Memory B cell (primary cell): ENCODE measurements around the gene SDHC.

ENCODE experiments used
- ATAC-seq: fragments of 150-1000 bp; cut with Tn5 transposase; 2 replicates; pipeline ENCODE4 v1.10.0; 2021; ENCODE audit warnings: low read depth, mild to moderate bottlenecking, moderate library complexity
- DNase-seq, 2 donors: peaks; one replicate each; pipeline ENCODE4 v3.0.0; 2022; ENCODE audit warnings: low spot score in 2 of 2
- H3K27ac Mint-ChIP-seq: one replicate; pipeline ENCODE4 v1.8.0; 2022; ENCODE audit warnings: mild to moderate bottlenecking, moderate library complexity, mixed read lengths
- H3K27me3 Mint-ChIP-seq: one replicate; pipeline ENCODE4 v1.8.0; 2022; ENCODE audit warnings: mixed read lengths
- H3K36me3 Mint-ChIP-seq: one replicate; pipeline ENCODE4 v1.8.0; 2022; ENCODE audit warnings: mild to moderate bottlenecking, mixed read lengths
- H3K4me1 Mint-ChIP-seq: one replicate; pipeline ENCODE4 v1.8.0; 2022; ENCODE audit warnings: mixed read lengths
- H3K4me3 Mint-ChIP-seq: one replicate; pipeline ENCODE4 v1.8.0; 2022; ENCODE audit warnings: mild to moderate bottlenecking, moderate library complexity, mixed read lengths
- H3K9me3 Mint-ChIP-seq: one replicate; pipeline ENCODE4 v1.8.0; 2022; ENCODE audit warnings: mixed read lengths

SDHC gene

GRCh38 chr1:161333166-161333565 lies 19.0 kb downstream of the SDHC start:
- Mint-ChIP-seq H3K4me1 (no peaks in the 10 kb centered on the region), H3K9me3 (no peaks in the 10 kb centered on the region), H3K27me3 (no peaks in the 10 kb centered on the region), H3K4me3 (no peak overlapping the region), H3K27ac (no peak overlapping the region), H3K36me3 (peaks cover 41% of the 10 kb centered on the region)
- no peak for DNase-seq
- no peak for ATAC-seq

GRCh38 chr1:161335796-161336195 lies 21.6 kb downstream of the SDHC start:
- no peak for DNase-seq
- Mint-ChIP-seq H3K9me3 (no peaks in the 10 kb centered on the region), H3K4me3 (no peak overlapping the region), H3K4me1 (no peaks in the 10 kb centered on the region), H3K36me3 (peaks cover 36% of the 10 kb centered on the region), H3K27ac (no peak overlapping the region), H3K27me3 (no peaks in the 10 kb centered on the region)
- no peak for ATAC-seq

GRCh38 chr1:161342177-161342576 lies 28.0 kb downstream of the SDHC start:
- Mint-ChIP-seq H3K27ac (no peak overlapping the region), H3K4me1 (peaks cover 3% of the 10 kb centered on the region), H3K4me3 (no peak overlapping the region), H3K36me3 (peaks cover 16% of the 10 kb centered on the region), H3K27me3 (no peaks in the 10 kb centered on the region), H3K9me3 (no peaks in the 10 kb centered on the region)
- ATAC-seq (no peak), DNase-seq (no peak)

GRCh38 chr1:161342821-161343220 lies 28.6 kb downstream of the SDHC start:
- ATAC-seq (no peak), DNase-seq (no peak)
- Mint-ChIP-seq H3K4me3 (no peak overlapping the region), H3K27ac (no peak overlapping the region), H3K36me3 (peaks cover 16% of the 10 kb centered on the region), H3K9me3 (no peaks in the 10 kb centered on the region), H3K4me1 (peaks cover 3% of the 10 kb centered on the region), H3K27me3 (no peaks in the 10 kb centered on the region)

GRCh38 chr1:161350671-161351070 lies 36.5 kb downstream of the SDHC start:
- Mint-ChIP-seq H3K36me3 (peaks cover 10% of the 10 kb centered on the region), H3K27me3 (no peaks in the 10 kb centered on the region), H3K9me3 (no peaks in the 10 kb centered on the region), H3K4me1 (no peaks in the 10 kb centered on the region), H3K27ac (no peak overlapping the region), H3K4me3 (no peak overlapping the region)
- no peak for DNase-seq
- ATAC-seq: no peak

GRCh38 chr1:161351482-161351881 lies 37.3 kb downstream of the SDHC start:
- Mint-ChIP-seq H3K27me3 (no peaks in the 10 kb centered on the region), H3K4me1 (no peaks in the 10 kb centered on the region), H3K27ac (no peak overlapping the region), H3K4me3 (no peak overlapping the region), H3K9me3 (no peaks in the 10 kb centered on the region), H3K36me3 (peaks cover 12% of the 10 kb centered on the region)
- DNase-seq: no peak
- no peak for ATAC-seq

- DNase-seq: no peak
- ATAC-seq: no peak
- H3K9me3 Mint-ChIP-seq: no peaks in the 10 kb centered on the region
- H3K27me3 Mint-ChIP-seq: no peaks in the 10 kb centered on the region
- no peak overlapping the region for H3K27ac Mint-ChIP-seq
- peaks cover 2% of the 10 kb centered on the region for H3K4me1 Mint-ChIP-seq
- peaks cover 17% of the 10 kb centered on the region for H3K36me3 Mint-ChIP-seq
- no peak overlapping the region for H3K4me3 Mint-ChIP-seq
These were observed 42.9 kb downstream of the SDHC start for GRCh38 chr1:161357073-161357472.

- Mint-ChIP-seq H3K36me3 (peaks cover 19% of the 10 kb centered on the region), H3K27me3 (no peaks in the 10 kb centered on the region), H3K9me3 (no peaks in the 10 kb centered on the region), H3K4me1 (peaks cover 2% of the 10 kb centered on the region), H3K4me3 (no peak overlapping the region), H3K27ac (peak overlapping the region; percentile 24)
- no peak for DNase-seq
- ATAC-seq: no peak
These were observed 45.1 kb downstream of the SDHC start for GRCh38 chr1:161359291-161359690.

- peaks cover 15% of the 10 kb centered on the region for H3K36me3 Mint-ChIP-seq
- H3K27me3 Mint-ChIP-seq: no peaks in the 10 kb centered on the region
These were observed 50.2 kb downstream of the SDHC start for GRCh38 chr1:161364332-161364731.

GRCh38 chr1:161365207-161365606 lies 51.0 kb downstream of the SDHC start:
- DNase-seq (no peak), ATAC-seq (no peak)
- Mint-ChIP-seq H3K27ac (peak overlapping the region; percentile 96), H3K9me3 (no peaks in the 10 kb centered on the region), H3K27me3 (no peaks in the 10 kb centered on the region), H3K4me3 (no peak overlapping the region), H3K4me1 (peaks cover 6% of the 10 kb centered on the region), H3K36me3 (peaks cover 10% of the 10 kb centered on the region)

More at GRCh38 chr1:161364332-161364731, 50.2 kb downstream of the SDHC start:
- H3K4me3 Mint-ChIP-seq: no peak overlapping the region
- H3K9me3 Mint-ChIP-seq: no peaks in the 10 kb centered on the region
- peak overlapping the region; percentile 96 for H3K27ac Mint-ChIP-seq
- DNase-seq: no peak
- ATAC-seq: no peak
- peaks cover 8% of the 10 kb centered on the region for H3K4me1 Mint-ChIP-seq

GRCh38 chr1:161367684-161368400 lies 53.7 kb downstream of the SDHC start, which contains the start of gene CFAP126:
Gene CFAP126 (minus strand): TSS chr1:161367876. CDS start chr1:161367868, 8 bp downstream.
- ATAC-seq (peak; percentile 100), DNase-seq (peak; percentile 33 to 72)
- Mint-ChIP-seq H3K4me1 (peaks cover 6% of the 10 kb centered on the region), H3K9me3 (no peaks in the 10 kb centered on the region), H3K36me3 (peaks cover 8% of the 10 kb centered on the region), H3K27me3 (no peaks in the 10 kb centered on the region), H3K27ac (peak within 1 kb of the TSS; percentile 96), H3K4me3 (no peak within 1 kb of the TSS)

- Mint-ChIP-seq H3K9me3 (no peaks in the 10 kb centered on the region), H3K27me3 (no peaks in the 10 kb centered on the region), H3K4me1 (no peaks in the 10 kb centered on the region), H3K4me3 (no peak overlapping the region), H3K36me3 (no peaks in the 10 kb centered on the region), H3K27ac (no peak overlapping the region)
- ATAC-seq (no peak), DNase-seq (no peak)
These were observed 59.3 kb downstream of the SDHC start for GRCh38 chr1:161373442-161373841.

GRCh38 chr1:161374373-161374772 lies 60.2 kb downstream of the SDHC start:
- no peak for ATAC-seq
- H3K4me1 Mint-ChIP-seq: no peaks in the 10 kb centered on the region
- no peak overlapping the region for H3K4me3 Mint-ChIP-seq
- no peak overlapping the region for H3K27ac Mint-ChIP-seq
- DNase-seq: no peak
- no peaks in the 10 kb centered on the region for H3K9me3 Mint-ChIP-seq
- no peaks in the 10 kb centered on the region for H3K36me3 Mint-ChIP-seq
- no peaks in the 10 kb centered on the region for H3K27me3 Mint-ChIP-seq

- Mint-ChIP-seq H3K36me3 (no peaks in the 10 kb centered on the region), H3K27ac (no peak overlapping the region), H3K4me1 (peaks cover 5% of the 10 kb centered on the region), H3K4me3 (no peak overlapping the region), H3K27me3 (no peaks in the 10 kb centered on the region), H3K9me3 (no peaks in the 10 kb centered on the region)
- ATAC-seq (no peak), DNase-seq (no peak)
These were observed 63.8 kb downstream of the SDHC start for GRCh38 chr1:161378014-161378413.

GRCh38 chr1:161379071-161379470 lies 64.9 kb downstream of the SDHC start:
- H3K36me3 Mint-ChIP-seq: no peaks in the 10 kb centered on the region
- no peaks in the 10 kb centered on the region for H3K9me3 Mint-ChIP-seq
- no peak overlapping the region for H3K4me3 Mint-ChIP-seq
- no peaks in the 10 kb centered on the region for H3K27me3 Mint-ChIP-seq
- H3K4me1 Mint-ChIP-seq: peaks cover 5% of the 10 kb centered on the region
- no peak overlapping the region for H3K27ac Mint-ChIP-seq
- ATAC-seq (no peak), DNase-seq (no peak)
